GM12874 (cell line): ENCODE results near the gene COA8.
A peak's percentile ranks its signal among the peaks of the same experiment; 100 is the strongest.

ENCODE experiments used
- TF ChIP-seq, protein P1 (sequence below): IDR thresholded peaks from 2 replicates; pipeline ENCODE4 v1.5.1; 2011; ENCODE audit warnings: low read depth, mild to moderate bottlenecking, control low read depth, low read length, moderate library complexity; ENCODE audit not compliant: insufficient read depth

The COA8 gene

DNA sequence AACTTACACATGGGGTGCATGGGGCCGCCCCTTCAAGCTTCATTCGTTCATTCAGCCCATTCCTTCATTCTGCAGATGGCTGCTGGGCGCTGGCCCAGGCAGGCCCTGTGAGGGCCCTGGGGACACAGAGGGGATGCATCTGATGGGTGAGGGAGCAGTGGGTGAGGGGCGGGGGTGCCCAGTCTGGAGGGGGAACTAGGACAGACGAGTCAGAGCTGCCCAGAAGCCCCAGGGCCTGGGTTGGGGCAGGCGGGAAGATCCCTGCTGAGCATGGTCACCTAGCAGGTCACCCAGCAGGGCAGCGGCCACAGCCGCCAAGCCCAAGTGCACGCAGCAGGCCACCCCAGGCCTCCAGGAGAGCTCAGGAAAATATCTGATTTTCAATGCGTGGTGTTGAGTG lies 19.6 kb upstream of the COA8 start:
- TF ChIP-seq, protein P1, sequence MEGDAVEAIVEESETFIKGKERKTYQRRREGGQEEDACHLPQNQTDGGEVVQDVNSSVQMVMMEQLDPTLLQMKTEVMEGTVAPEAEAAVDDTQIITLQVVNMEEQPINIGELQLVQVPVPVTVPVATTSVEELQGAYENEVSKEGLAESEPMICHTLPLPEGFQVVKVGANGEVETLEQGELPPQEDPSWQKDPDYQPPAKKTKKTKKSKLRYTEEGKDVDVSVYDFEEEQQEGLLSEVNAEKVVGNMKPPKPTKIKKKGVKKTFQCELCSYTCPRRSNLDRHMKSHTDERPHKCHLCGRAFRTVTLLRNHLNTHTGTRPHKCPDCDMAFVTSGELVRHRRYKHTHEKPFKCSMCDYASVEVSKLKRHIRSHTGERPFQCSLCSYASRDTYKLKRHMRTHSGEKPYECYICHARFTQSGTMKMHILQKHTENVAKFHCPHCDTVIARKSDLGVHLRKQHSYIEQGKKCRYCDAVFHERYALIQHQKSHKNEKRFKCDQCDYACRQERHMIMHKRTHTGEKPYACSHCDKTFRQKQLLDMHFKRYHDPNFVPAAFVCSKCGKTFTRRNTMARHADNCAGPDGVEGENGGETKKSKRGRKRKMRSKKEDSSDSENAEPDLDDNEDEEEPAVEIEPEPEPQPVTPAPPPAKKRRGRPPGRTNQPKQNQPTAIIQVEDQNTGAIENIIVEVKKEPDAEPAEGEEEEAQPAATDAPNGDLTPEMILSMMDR: no peak

DNA sequence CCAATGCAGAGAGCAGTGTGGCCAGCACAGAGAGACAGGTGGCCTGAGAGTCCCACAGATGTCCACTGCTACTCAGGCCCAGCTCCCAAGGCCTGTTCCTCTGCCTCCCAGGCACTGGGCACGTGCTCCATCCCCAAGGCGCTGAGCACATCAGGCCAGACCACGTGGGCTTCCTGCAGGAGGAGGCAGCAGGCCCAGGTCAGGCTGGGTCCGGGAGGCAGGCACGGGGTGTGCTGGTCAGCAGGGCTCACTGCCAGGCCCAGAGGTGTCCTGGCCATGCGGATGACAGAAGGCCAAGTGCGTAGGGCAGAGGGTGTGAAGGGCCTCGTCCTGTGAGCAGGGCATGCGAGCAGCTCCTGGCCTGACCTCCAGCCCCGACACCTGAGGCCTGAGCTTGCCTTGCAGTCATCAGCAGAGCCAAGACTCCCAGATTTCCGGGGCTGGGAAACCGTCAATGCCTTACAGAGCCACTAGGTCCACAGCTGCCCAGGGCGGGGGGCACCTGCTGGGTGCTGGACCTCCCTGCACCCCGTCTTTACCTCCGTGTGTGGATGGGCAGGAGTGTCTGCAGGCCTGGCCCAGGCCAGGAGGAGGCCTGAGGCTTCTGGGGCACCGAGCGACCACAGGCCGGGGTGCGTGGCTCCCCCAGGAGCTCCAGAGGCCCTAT lies 18.9 kb upstream of the COA8 start:
- TF ChIP-seq, protein P1: no peak

DNA sequence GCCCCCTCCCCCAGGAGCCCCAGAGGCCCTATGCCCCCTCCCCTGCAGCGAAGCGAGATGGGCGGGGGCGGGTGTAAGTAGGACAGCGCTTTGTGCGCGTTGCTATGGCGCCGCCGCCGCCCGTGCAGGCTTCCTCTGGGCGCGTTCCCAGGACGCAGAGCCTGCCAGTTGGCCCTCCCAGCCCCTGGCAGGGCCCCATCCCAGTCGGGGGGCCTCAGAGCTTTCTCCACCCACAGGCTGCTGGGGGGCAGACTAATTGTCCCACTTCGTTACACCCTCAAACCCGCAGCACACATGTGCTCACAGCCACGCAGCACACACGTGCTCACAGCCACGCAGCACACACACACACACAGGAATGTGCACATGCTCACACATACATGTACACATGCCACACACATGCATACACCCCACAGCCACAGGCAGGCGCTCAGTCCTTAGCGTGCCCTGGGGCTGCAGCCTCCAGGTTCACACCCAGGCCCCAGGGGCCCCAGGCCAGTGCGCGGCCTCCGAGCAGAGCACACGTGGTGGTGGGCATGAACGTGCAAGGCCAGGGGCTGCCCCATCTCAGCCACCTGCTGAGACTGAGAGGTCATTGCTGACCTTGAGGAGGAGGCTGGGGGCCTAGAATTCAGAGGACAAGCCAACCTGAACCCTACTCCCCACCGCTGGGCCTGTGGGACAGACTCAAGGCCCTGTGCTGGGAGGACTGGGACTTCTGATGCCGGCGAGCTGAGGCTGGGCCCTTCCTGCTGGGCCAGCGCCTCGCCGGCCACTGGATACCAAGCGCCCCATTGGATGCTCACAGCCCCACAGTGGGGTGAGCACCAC lies 18.2 kb upstream of the COA8 start:
- TF ChIP-seq, protein P1: no peak

DNA sequence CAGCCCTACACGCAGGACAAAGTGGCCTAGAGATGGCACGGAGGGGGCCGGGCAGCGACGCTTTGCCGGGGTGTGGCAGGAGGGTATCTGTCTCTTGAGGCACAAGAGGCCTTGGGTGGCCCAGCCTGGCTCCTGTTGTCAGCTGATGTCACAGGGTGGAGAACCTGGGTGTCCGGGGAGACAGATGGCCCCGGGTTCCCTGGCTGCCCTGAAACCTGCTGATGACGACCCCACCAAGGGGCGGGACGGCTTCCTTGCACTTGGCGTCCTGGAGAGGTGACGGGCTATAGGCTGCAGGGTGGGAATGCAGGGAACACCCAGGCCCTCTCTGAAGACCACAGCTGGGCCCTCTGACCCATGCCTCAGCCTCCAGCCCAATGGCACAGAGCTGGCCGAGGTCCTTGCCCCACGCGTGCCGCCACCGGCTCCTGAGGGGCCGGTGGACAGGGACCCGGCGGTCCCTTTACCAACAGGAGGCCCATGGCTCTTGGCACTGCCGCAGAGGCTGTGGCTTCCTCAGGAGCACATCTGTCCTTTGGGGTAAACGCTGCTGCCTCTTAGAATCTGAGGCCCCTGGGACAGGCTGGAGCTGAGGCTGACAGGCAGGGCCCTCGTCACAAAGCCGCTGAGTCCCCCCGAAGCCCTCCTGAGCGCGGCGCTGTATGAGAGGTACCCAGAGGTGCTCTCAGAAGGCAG lies 17.4 kb upstream of the COA8 start:
- TF ChIP-seq, protein P1: no peak

DNA sequence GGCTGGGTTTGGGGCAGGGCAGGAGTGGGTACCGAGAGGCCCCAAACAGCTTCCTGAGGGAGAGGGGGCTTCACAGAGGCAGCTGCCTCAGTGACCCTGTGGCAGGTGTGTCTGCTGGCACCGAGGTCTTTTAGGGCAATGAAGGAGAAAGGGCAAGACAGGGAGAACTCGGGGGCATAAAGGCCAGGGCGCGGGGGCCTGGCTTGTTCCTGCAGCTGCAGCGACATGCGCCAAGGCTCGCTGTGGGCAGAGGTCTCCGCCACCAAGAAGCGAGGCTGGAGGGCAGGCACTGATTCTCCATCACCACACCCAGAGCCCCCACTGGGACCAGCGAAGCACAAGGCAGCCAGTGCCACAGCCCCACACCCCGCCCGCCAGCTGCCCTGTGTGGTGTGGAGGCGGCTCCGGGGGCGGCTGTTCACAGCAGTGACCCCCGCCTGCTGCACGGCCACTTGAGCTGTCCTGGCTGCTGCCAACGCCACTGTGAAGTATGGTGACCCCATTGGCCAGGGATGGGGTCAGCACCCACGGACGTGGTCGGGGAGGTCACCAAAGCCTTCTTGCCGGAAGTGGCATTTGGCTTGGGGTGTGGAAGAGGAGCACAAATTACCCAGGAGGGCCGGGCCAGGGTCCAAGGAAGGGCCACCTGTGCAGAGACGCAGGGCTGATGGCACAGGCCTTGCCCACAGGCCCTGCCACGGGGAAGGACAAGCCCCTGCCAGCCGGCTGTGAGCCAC lies 16.7 kb upstream of the COA8 start:
- TF ChIP-seq, protein P1: no peak

DNA sequence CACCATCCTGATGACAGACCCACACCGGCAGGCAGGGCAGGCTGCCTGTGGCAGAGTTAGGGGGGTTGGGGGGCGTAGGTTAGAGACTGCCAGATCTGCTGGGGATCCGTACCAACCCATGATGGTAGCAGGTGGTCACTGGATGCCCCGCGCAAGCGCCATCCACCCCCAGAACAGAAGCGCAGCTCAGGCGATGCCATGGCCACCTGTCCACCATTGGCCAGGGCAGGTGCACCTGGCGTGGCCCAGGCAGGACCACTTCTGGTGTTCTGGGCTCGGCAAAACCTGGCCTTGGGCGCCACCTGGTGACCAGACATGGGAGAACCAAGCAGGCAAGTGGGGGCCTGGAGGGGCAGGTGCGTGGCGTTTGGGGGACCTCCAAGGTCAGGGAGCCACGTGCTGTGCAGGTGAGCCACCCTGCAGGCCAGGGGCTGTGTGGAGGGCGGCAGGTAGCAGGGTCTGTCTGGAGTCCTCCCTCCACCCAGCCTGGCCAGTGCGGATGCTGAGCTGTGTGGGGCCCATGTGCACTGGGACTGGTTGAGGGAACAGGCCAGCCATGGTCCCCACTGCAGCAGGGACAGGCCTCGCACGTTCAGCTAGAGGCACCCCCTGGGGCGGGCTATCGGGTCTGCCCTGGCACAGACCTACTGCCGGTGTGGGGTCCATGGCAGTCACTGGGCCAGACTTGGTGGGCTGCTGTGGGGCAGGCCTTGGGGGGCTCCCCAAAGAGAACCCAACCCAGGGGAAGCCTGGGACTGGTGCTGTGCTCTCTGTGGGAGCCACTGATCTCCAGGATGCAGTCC lies 15.9 kb upstream of the COA8 start:
- TF ChIP-seq, protein P1: peak; percentile 90
